HG03280 (cell line): Measurements from ENCODE around the gene CACNA1G.

Experiments
- ATAC-seq: cut with Tn5 transposase; IDR thresholded peaks from one replicate; pipeline ENCODE4 v1.9.1; 2021; ENCODE audit warnings: mild to moderate bottlenecking, moderate library complexity; ENCODE audit not compliant: unreplicated experiment

The CACNA1G gene

GRCh38 chr17:50560185-50560824, at the start of gene CACNA1G:
Gene CACNA1G (plus strand): TSS chr17:50560715. CDS start chr17:50561460, 745 bp downstream.
- ATAC-seq: peak; percentile 94

GRCh38 chr17:50511058-50511457, 49.5 kb upstream of the CACNA1G start:
- ATAC-seq: peak; percentile 85

GRCh38 chr17:50513495-50513894, 47.0 kb upstream of the CACNA1G start:
- no peak for ATAC-seq

GRCh38 chr17:50514388-50514787, 46.1 kb upstream of the CACNA1G start:
- ATAC-seq: no peak

GRCh38 chr17:50514936-50515702, 45.4 kb upstream of the CACNA1G start:
- no peak for ATAC-seq

GRCh38 chr17:50517011-50517410, 43.5 kb upstream of the CACNA1G start:
- ATAC-seq: no peak

GRCh38 chr17:50517504-50518383, 42.8 kb upstream of the CACNA1G start:
- ATAC-seq: no peak

GRCh38 chr17:50518384-50519023, 42.0 kb upstream of the CACNA1G start:
- ATAC-seq: no peak

- ATAC-seq: no peak
Observed at GRCh38 chr17:50519141-50519834, 41.2 kb upstream of the CACNA1G start.

- no peak for ATAC-seq
Observed at GRCh38 chr17:50520483-50520882, 40.0 kb upstream of the CACNA1G start.

- no peak for ATAC-seq
Observed at GRCh38 chr17:50521514-50521913, 39.0 kb upstream of the CACNA1G start.

- ATAC-seq: no peak
Observed at GRCh38 chr17:50522766-50523165, 37.7 kb upstream of the CACNA1G start.

GRCh38 chr17:50523208-50523607, 37.3 kb upstream of the CACNA1G start:
- no peak for ATAC-seq

GRCh38 chr17:50524838-50525237, 35.7 kb upstream of the CACNA1G start:
- ATAC-seq: no peak

GRCh38 chr17:50527155-50527762, 33.3 kb upstream of the CACNA1G start:
- ATAC-seq: no peak

- ATAC-seq: no peak
Observed at GRCh38 chr17:50527949-50528474, 32.5 kb upstream of the CACNA1G start.

- ATAC-seq: no peak
Observed at GRCh38 chr17:50529849-50530248, 30.7 kb upstream of the CACNA1G start.

GRCh38 chr17:50531428-50532025, 29.0 kb upstream of the CACNA1G start:
- no peak for ATAC-seq

GRCh38 chr17:50532452-50533024, 28.0 kb upstream of the CACNA1G start, which contains the start of gene EPN3:
Gene EPN3 (plus strand): TSS chr17:50532735. CDS start chr17:50536557, 3,822 bp downstream.
- ATAC-seq: no peak
